T-helper 2 cell treated with Interferon-gamma antibody and Interleukin-4, amounts not matched to agents 5 μg/mL and 100 μg/mL, for 36 hours (primary cell): ENCODE measurements around the gene VASH1.

Experiments
- DNase-seq: peaks from one replicate; pipeline ENCODE4 v3.0.0; 2021; ENCODE audit warnings: low spot score
- H3K27ac Mint-ChIP-seq: one replicate; pipeline ENCODE4 v1.8.0; 2021; ENCODE audit warnings: mild to moderate bottlenecking, mixed read lengths
- H3K27me3 Mint-ChIP-seq: one replicate; pipeline ENCODE4 v1.8.0; 2021; ENCODE audit warnings: low read depth, mixed read lengths
- H3K36me3 Mint-ChIP-seq: one replicate; pipeline ENCODE4 v1.8.0; 2021; ENCODE audit warnings: low read depth, mixed read lengths
- H3K4me1 Mint-ChIP-seq: one replicate; pipeline ENCODE4 v1.8.0; 2021; ENCODE audit warnings: low read depth, mixed read lengths
- H3K4me3 Mint-ChIP-seq: one replicate; pipeline ENCODE4 v1.8.0; 2022; ENCODE audit warnings: mild to moderate bottlenecking, moderate library complexity, mixed read lengths
- H3K9me3 Mint-ChIP-seq: one replicate; pipeline ENCODE4 v1.8.0; 2021; ENCODE audit warnings: mixed read lengths

The VASH1 gene

DNA sequence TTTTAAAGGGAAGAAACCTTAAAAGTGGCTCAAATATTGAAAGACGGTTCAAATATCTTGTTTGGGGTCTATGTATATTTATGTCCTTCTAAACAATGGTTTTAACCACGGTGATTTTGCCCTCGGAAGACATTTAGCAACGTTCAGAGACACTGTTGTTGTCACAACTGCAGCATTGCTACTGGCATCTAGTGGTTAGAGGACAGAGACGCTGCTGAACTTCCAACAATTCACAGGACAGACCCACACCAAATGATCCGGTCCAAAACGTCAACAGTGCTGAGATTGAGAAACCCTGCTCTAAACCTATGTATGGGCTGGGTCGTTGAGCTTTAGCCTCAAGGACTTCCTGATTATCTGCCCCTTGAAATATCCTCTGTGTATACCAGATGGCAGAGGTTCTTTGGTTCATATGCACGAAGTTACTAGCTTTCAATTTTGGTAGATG is 49.7 kb downstream of the VASH1 start:
- Mint-ChIP-seq H3K36me3 (peaks cover 5% of the 10 kb centered on the region), H3K27me3 (no peaks in the 10 kb centered on the region), H3K27ac (peak overlapping the region; percentile 68), H3K4me1 (peaks cover 21% of the 10 kb centered on the region), H3K9me3 (no peaks in the 10 kb centered on the region), H3K4me3 (peak overlapping the region; percentile 95)
- no peak for DNase-seq

DNA sequence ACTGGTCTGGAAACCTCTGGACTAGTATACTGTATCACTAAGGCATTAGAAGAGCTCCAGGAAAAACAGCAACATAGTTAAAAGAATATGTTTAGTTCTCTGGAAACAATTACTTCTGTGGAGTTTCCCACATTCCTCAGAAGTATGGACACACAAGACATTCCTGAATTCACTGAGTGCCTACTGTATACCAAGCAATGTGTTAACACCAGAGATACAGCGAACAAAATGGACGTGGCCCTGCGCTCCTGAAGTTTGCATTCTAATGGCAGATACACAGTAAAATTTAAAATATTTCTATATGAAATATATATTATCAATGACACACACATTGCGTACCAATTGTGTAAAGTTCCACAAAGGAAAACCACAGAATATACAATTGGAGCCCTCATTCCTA is 50.3 kb downstream of the VASH1 start:
- H3K9me3 Mint-ChIP-seq = no peaks in the 10 kb centered on the region
- H3K4me1 Mint-ChIP-seq = peaks cover 21% of the 10 kb centered on the region
- peak overlapping the region; percentile 95 for H3K4me3 Mint-ChIP-seq
- peaks cover 5% of the 10 kb centered on the region for H3K36me3 Mint-ChIP-seq
- DNase-seq = no peak
- peak overlapping the region; percentile 68 for H3K27ac Mint-ChIP-seq
- no peaks in the 10 kb centered on the region for H3K27me3 Mint-ChIP-seq

DNA sequence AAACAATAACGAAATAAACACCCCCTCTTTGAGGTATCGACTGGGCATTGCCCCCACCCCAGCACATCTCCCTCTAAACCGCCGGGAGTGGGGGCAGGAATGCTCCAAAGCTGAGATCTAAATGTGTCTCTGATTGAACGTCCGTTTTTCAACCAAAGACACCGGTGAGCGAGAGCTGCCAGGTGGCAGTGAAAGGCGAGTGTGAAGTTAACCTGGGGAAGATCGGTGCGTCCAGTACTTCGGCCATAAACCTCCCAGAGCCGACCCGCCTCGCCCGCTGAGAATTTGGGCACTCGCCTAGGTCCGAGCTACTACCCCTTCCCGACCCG is 50.8 kb downstream of the VASH1 start:
- Mint-ChIP-seq H3K36me3 (peaks cover 5% of the 10 kb centered on the region), H3K4me1 (peaks cover 21% of the 10 kb centered on the region), H3K27ac (peak overlapping the region; percentile 85), H3K9me3 (no peaks in the 10 kb centered on the region), H3K4me3 (peak overlapping the region; percentile 95), H3K27me3 (no peaks in the 10 kb centered on the region)
- no peak for DNase-seq

DNA sequence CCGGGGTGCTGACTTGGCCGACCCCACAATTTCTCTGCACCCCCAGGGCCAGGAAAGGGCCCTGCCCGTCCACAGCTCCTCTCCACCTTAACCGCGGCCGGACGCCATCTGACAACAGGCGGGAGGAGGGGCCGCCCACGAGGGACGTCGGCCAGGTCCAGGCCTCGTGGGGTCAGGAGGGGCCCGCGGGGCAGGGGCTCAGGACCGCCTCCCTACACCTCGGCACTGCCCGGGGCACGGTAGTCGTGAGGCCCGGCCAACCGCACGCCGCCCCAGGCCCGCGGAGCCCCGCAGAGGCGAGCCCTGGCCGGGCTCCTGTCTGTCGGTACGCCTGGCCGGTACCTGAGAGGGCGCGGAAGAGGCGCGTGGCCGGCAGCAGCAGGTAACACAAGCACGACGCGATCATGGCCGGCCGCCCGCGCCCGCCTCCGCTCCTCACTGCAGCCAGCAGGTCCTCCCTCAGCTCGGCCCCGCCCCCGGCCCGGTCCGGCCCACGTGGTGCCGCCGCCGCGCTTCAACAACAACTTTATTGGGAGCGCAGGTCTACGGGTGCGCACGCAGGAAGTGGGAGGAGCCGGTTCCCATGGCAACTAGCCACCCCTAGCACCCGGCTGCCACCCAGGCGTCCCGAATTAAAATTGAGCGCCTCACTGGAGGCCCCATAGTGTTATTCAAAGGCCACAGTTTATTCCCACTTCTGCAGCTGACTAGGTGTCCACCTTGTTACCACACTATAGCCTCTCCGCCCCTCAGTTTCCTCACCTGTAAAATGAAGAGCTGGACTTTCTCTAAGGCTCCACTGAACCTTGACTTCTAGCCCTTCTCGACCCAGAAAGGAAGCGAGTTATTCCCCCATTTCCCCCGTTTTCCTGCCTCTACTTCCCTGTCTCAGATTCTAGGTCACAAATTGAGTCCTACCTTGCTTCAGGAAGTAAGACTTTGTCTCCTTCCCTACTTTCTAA is 51.4 kb downstream of the VASH1 start, which contains the start of gene ANGEL1:
ANGEL1 (minus strand) TSS at position 461 of the 962 bp plus-strand sequence; CDS start at position 406, 55 bp downstream.
- Mint-ChIP-seq H3K36me3 (peaks cover 5% of the 10 kb centered on the region), H3K27me3 (no peaks in the 10 kb centered on the region), H3K4me1 (peaks cover 21% of the 10 kb centered on the region), H3K9me3 (no peaks in the 10 kb centered on the region), H3K27ac (peak within 1 kb of the TSS; percentile 85), H3K4me3 (peak within 1 kb of the TSS; percentile 95)
- peak; percentile 96 for DNase-seq

DNA sequence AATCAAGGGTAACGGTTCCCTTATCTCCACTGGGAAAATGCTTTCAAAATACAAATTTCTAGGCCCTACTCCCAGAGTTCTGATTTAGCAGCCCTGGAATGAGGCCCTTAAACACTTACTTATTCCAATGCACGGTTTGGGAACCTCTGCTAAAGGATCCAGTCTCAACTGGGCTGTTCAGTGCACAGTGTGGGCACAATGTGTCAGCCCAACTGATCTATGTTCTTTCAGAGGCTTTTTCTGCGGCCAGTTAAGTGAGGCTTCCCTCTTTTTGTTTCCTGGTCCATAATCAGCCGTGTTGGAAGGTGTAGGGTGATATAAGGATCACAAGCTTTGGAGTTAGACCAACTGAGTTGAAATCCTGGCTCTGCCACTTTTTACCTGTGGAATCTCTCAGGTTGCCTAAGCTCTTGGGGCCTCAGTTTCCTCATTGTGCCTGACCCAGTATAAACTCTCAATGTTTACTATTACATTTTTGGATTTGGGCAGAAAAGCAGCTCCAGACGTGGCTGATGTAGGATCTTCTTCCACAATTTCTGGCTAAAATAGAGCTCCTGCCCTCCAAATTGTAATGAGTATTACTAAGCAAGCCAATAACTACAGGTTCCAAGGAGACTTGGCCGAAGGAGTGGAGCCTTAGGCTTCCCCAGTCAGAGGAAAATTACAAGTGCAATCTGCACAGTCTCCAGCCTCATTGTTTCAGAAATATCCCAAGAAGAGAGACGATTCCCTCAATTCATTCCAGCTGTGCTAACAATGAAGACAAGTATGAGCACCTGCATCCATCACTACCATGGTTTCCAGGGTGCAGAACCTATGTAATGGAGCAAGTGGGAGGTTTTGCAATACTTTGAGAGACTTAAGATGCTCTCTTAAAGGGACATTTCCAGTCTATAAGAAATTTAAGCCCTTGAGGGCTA is 53.7 kb downstream of the VASH1 start:
- H3K27ac Mint-ChIP-seq = no peak overlapping the region
- H3K9me3 Mint-ChIP-seq = no peaks in the 10 kb centered on the region
- no peaks in the 10 kb centered on the region for H3K36me3 Mint-ChIP-seq
- peaks cover 3% of the 10 kb centered on the region for H3K27me3 Mint-ChIP-seq
- no peak for DNase-seq
- H3K4me1 Mint-ChIP-seq = peaks cover 21% of the 10 kb centered on the region
- no peak overlapping the region for H3K4me3 Mint-ChIP-seq

DNA sequence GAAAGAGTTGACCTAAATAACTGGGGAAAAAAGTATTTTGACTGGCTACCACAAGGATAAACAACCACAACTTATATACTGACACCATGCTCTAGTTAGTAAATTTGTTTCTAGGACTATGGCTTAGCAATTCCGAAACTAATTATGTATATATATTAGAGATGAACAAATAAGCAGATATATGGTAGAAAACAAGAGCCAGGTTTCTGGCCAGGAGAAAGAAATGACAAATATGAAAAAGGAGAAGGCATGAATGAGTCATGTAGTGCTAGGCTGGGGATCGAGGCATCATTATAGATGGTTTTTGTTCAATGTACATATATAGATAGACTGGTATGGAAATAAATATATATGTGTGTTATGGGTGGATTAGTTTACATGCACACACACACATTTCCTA is 59.4 kb downstream of the VASH1 start:
- Mint-ChIP-seq H3K4me1 (no peaks in the 10 kb centered on the region), H3K27me3 (peaks cover 15% of the 10 kb centered on the region), H3K27ac (no peak overlapping the region), H3K9me3 (no peaks in the 10 kb centered on the region), H3K36me3 (no peaks in the 10 kb centered on the region), H3K4me3 (no peak overlapping the region)
- no peak for DNase-seq

DNA sequence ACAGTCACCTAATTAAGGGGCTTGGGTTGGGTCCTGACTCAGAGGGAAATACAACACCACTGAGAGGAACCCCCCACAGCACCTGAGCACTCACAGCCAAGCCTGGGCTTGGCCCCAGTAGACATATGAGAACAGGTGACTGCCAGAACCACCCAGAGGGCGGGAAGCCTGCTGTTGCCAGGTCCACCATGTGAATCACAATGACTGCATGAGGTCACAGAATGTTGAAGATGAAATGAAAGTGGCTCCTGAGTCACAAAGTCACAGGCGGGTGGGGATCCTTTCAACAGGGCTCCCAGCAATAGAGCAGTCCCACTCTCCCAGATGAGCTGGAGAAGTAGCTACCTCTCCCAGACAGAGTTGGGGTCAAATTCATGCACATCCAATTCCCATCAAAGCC is 64.9 kb downstream of the VASH1 start, which contains the start of gene LRRC74A:
LRRC74A (plus strand) TSS at position 287 of the 400 bp plus-strand sequence. CDS start 290 bp downstream, outside the sequence.
- Mint-ChIP-seq H3K4me1 (no peaks in the 10 kb centered on the region), H3K4me3 (no peak within 1 kb of the TSS), H3K36me3 (no peaks in the 10 kb centered on the region), H3K27me3 (peaks cover 6% of the 10 kb centered on the region), H3K27ac (no peak within 1 kb of the TSS), H3K9me3 (no peaks in the 10 kb centered on the region)
- no peak for DNase-seq

DNA sequence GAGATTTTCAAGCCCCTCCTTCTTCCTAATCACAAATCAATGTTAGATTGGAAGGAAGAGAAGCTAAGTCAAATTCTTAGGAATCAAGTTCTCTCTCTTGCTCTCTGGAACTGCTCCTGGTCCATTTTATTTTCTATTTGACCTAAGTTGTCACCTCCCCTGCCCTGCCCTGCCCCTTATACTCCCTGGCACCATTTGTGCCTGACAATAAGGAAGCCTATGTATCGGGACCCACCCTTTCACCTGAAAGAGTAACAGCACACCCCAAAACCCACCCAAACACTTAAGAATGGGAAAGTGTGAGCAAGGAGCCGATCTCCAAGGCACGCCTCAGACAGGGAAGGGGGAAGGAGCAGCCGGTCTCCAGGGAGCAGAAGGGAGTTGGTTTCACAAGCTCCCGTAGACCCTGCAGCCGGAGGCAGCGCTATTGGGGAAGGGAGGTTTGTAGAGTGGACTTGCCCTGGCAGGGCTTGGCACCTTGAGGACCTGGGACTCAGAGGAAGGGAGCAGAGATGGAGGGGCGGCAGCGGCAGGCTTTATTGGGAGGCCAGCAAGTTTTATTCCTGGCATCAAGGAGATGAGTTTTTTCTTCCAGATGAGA is 66.5 kb downstream of the VASH1 start:
- no peaks in the 10 kb centered on the region for H3K4me1 Mint-ChIP-seq
- H3K9me3 Mint-ChIP-seq = no peaks in the 10 kb centered on the region
- DNase-seq = no peak
- H3K36me3 Mint-ChIP-seq = no peaks in the 10 kb centered on the region
- no peak overlapping the region for H3K27ac Mint-ChIP-seq
- H3K27me3 Mint-ChIP-seq = peaks cover 6% of the 10 kb centered on the region
- H3K4me3 Mint-ChIP-seq = no peak overlapping the region

DNA sequence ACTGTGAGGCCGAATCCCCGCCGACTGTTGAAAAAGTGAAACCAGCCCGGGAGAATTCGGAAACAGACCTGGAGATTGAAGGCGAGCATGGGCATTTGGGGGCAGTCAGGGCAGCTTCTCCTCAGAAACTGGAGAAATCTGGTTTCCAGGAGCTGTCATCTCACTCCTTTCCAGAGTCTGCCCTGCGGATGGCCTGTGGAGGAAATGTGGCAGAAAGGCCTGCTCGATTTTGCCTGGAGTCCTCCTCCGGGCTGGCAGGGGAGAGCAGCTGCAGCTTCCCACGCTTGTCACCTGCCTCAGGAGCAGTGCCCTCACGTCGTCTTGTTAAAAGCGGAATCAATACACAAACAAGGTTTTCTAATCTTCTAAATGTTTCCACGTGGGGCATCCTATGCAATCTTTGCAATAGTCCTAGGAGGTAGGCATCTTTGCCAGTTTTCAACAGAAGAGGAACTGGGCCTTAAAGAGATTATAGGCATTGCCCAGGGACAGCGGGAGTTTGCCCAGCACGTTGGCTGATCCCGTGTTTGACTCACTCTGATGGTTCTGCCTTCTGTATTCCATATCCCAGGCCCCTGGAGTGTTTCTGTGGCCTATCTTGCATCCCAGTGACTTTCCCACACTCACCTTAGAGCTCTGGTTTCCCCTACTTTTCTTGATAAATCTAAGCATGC is 67.2 kb downstream of the VASH1 start:
- Mint-ChIP-seq H3K36me3 (no peaks in the 10 kb centered on the region), H3K9me3 (no peaks in the 10 kb centered on the region), H3K4me3 (no peak overlapping the region), H3K27me3 (peaks cover 8% of the 10 kb centered on the region), H3K4me1 (no peaks in the 10 kb centered on the region), H3K27ac (no peak overlapping the region)
- DNase-seq = no peak

DNA sequence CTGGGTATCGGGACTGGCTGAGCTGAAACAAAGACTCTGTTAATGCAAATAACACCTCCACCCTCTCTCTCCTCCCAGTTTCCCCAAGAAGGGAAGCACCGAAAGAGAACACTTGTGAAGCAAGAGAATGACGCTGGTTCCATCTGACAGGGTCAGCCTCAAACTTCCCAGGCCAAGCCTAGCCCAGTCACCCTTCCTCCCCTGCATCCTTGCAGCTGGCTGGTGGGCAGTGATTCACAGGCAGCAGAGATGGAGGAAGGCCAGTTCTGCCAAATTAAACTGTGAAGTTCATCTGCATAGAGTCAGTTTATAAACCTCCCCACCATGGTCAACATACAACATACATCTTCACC is 67.7 kb downstream of the VASH1 start:
- no peak for DNase-seq
- Mint-ChIP-seq H3K27ac (no peak overlapping the region), H3K4me3 (no peak overlapping the region)

DNA sequence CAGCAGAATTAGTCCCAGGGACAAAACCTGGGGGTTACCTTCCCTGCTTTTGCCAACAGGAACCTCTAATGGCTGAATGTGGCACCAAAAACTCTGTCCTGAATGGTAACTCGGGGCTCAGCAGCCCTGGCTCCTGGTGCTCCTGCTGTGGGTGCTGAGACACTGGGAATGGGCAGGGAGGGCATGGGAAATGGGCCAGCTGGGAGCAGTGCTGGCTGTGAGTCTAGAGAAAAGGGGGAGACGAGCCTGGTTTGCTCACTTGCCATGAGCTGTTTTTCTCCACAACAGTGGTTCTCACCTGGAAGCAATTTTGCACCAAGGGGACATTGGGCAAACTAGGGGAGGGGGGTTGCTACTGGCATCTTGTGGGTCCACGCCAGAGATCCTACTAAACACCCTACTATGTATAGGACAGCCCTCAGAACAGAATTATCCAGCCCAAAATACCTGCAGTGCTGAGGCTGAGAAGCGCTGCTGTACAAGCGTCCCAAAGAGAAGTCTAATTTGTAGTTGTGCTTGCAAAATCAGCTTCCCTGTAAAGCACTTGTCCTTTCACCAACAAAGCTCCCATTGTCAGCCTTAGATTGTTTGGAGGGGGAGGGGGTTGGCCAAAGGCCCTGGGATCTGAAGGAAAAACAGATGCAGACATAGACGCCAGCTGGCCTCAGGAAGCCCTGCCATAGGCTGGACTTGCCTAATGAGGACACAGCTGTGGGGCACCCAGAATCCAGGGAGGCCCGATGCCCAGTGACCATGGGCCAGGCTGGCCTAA is 68.6 kb downstream of the VASH1 start:
- Mint-ChIP-seq H3K36me3 (no peaks in the 10 kb centered on the region), H3K27me3 (peaks cover 8% of the 10 kb centered on the region), H3K4me3 (no peak overlapping the region), H3K9me3 (no peaks in the 10 kb centered on the region), H3K27ac (no peak overlapping the region), H3K4me1 (no peaks in the 10 kb centered on the region)
- no peak for DNase-seq

More for the DNA sequence above, 67.7 kb downstream of the VASH1 start:
- H3K9me3 Mint-ChIP-seq = no peaks in the 10 kb centered on the region
- H3K27me3 Mint-ChIP-seq = peaks cover 8% of the 10 kb centered on the region
- no peaks in the 10 kb centered on the region for H3K4me1 Mint-ChIP-seq
- H3K36me3 Mint-ChIP-seq = no peaks in the 10 kb centered on the region

DNA sequence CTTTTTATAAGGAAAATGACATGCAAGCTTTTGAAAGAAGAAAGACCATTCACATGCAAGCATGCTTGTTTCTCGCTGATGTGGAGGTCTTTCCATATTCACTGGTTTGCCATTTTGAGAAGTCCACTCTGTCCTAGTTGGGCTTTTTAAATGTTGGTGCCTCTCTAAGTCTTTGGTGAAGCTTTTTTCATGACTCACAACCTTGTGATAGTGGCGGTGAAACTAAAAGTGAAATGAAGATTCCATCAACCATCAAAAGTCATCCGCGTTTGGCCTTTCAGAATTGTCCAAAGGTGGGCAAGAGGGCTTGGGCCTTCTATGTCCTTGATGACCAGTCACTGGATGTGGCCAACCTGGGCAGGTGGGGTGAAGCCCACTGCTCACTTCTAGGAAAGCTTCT is 69.3 kb downstream of the VASH1 start:
- no peak for DNase-seq
- Mint-ChIP-seq H3K4me1 (no peaks in the 10 kb centered on the region), H3K36me3 (no peaks in the 10 kb centered on the region), H3K27ac (no peak overlapping the region), H3K27me3 (peaks cover 5% of the 10 kb centered on the region), H3K4me3 (no peak overlapping the region), H3K9me3 (no peaks in the 10 kb centered on the region)
